Activated naive CD8-positive, alpha-beta T cell treated with anti-CD3 and anti-CD28 coated beads, Interleukin-2, amount 10 ng/mL, durations not matched to agents 7 days and 5 days (primary cell): ENCODE measurements around the gene KDM4F. TPM values are rescaled to one million over a fixed set of nuclear protein-coding genes. Genes with fewer than 3 reads are reported as not detected.
"Not testable (repeated sequence)": the region's sequence is repeated elsewhere in the genome, so short reads cannot be mapped to it uniquely, and the experiment has no call there.

Experiments used
- ATAC-seq: fragments of 150-1000 bp; cut with Tn5 transposase; one replicate; pipeline ENCODE4 v1.10.0; 2021; ENCODE audit warnings: low read depth, moderate library complexity
- POLR2A ChIA-PET: fragments of 350-600 bp; sonication (Branson Sonifier 250); formaldehyde crosslinking; loops from one replicate; lab custom pipeline; 2021; ENCODE audit warnings: antibody characterized with exemption; lab: Charles Lee
- DNase-seq: peaks from one replicate; pipeline ENCODE4 v3.0.0; 2021
- H3K27ac Mint-ChIP-seq: one replicate; pipeline ENCODE4 v1.8.0; 2022; ENCODE audit warnings: mild to moderate bottlenecking, mixed read lengths
- H3K27me3 Mint-ChIP-seq: one replicate; pipeline ENCODE4 v1.8.0; 2022; ENCODE audit warnings: mild to moderate bottlenecking, moderate library complexity, mixed read lengths
- H3K36me3 Mint-ChIP-seq: one replicate; pipeline ENCODE4 v1.8.0; 2021; ENCODE audit warnings: mild to moderate bottlenecking, mixed read lengths
- H3K4me1 Mint-ChIP-seq: one replicate; pipeline ENCODE4 v1.8.0; 2021; ENCODE audit warnings: mixed read lengths
- H3K4me3 Mint-ChIP-seq: one replicate; pipeline ENCODE4 v1.8.0; 2022; ENCODE audit warnings: mild to moderate bottlenecking, moderate library complexity, mixed read lengths
- H3K9me3 Mint-ChIP-seq: one replicate; pipeline ENCODE4 v1.8.0; 2021; ENCODE audit warnings: mixed read lengths
- total RNA-seq, 2 experiments: library from RNA; stranded (reverse); gene quantifications; one replicate each; pipeline ENCODE4 v1.2.3, GENCODE V29; 2021

KDM4F gene
- not detected for total RNA-seq

GRCh38 chr11:95049122-95049521, at the start of gene KDM4F:
KDM4F (plus strand) TSS chr11:95049422.
- H3K36me3 Mint-ChIP-seq, H3K4me3 Mint-ChIP-seq, H3K4me1 Mint-ChIP-seq, H3K27ac Mint-ChIP-seq, DNase-seq, H3K9me3 Mint-ChIP-seq, POLR2A ChIA-PET, ATAC-seq: not testable (repeated sequence)
- H3K27me3 Mint-ChIP-seq, result peaks cover 47% of the 10 kb centered on the region

DNA sequence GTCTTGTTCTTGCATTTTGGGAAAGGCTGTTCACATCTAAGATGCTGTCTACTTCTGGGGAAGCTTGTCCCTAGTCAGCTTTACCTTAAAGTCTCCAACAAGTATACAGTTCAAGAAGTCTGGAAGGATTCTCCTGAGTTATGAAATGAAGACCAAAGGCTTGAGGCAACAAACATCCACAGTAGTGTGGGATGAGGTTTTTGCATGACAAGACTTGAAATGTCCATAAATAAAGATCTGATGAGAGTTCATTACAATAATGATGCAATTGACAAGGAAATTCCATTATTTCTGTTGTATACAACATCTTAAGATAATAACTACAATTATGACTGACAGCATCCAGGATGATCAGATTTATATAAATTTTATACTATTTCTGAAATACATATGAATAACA, 45.5 kb upstream of the KDM4F start:
- H3K27ac Mint-ChIP-seq, result no peak overlapping the region
- no peaks in the 10 kb centered on the region for H3K4me1 Mint-ChIP-seq
- no peak for ATAC-seq
- no peak for DNase-seq
- POLR2A ChIA-PET, result no interaction called here
- H3K27me3 Mint-ChIP-seq, result peaks cover 29% of the 10 kb centered on the region
- H3K36me3 Mint-ChIP-seq, result no peaks in the 10 kb centered on the region
- H3K9me3 Mint-ChIP-seq, result no peaks in the 10 kb centered on the region
- no peak overlapping the region for H3K4me3 Mint-ChIP-seq

DNA sequence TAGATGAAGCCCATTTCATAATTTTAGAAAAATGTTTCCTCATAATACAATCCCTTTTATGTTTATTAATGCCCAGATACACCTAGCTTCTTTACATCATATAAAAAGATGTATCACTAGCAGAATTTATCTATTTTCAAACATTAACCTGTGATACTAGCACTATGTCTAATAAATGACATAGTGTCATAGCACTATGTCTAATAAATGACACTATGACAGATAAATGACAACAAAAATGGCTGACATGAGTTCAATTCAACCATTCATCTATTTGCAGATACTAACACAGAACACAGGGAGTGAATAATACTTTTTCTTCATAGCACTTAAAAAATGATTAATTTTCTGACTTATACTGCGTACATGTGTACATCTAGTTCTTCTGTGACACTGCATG, 43.6 kb upstream of the KDM4F start:
- no peak overlapping the region for H3K27ac Mint-ChIP-seq
- no peaks in the 10 kb centered on the region for H3K36me3 Mint-ChIP-seq
- H3K4me3 Mint-ChIP-seq, result no peak overlapping the region
- no peak for ATAC-seq
- H3K4me1 Mint-ChIP-seq, result no peaks in the 10 kb centered on the region
- peaks cover 42% of the 10 kb centered on the region for H3K27me3 Mint-ChIP-seq
- POLR2A ChIA-PET, result no interaction called here
- DNase-seq, result no peak
- no peaks in the 10 kb centered on the region for H3K9me3 Mint-ChIP-seq

- H3K9me3 Mint-ChIP-seq, result no peaks in the 10 kb centered on the region
- ATAC-seq, result no peak
- H3K27ac Mint-ChIP-seq, result no peak overlapping the region
- no peaks in the 10 kb centered on the region for H3K36me3 Mint-ChIP-seq
- H3K4me3 Mint-ChIP-seq, result no peak overlapping the region
- peaks cover 32% of the 10 kb centered on the region for H3K27me3 Mint-ChIP-seq
- POLR2A ChIA-PET, result no interaction called here
- H3K4me1 Mint-ChIP-seq, result no peaks in the 10 kb centered on the region
- no peak for DNase-seq
These were observed 37.8 kb upstream of the KDM4F start for GRCh38 chr11:95011376-95011775.

GRCh38 chr11:95014184-95014821, 34.9 kb upstream of the KDM4F start:
- Mint-ChIP-seq H3K4me1 (no peaks in the 10 kb centered on the region), H3K27ac (no peak overlapping the region), H3K36me3 (no peaks in the 10 kb centered on the region), H3K4me3 (no peak overlapping the region), H3K9me3 (no peaks in the 10 kb centered on the region), H3K27me3 (peaks cover 12% of the 10 kb centered on the region)
- DNase-seq (no peak), ATAC-seq (no peak)
- POLR2A ChIA-PET, result no interaction called here

GRCh38 chr11:95016139-95016538, 33.1 kb upstream of the KDM4F start:
- POLR2A ChIA-PET, result no interaction called here
- H3K4me1 Mint-ChIP-seq, result no peaks in the 10 kb centered on the region

GRCh38 chr11:95021468-95021867, 27.8 kb upstream of the KDM4F start:
- POLR2A ChIA-PET, ATAC-seq, H3K4me1 Mint-ChIP-seq, H3K27ac Mint-ChIP-seq, H3K36me3 Mint-ChIP-seq, H3K27me3 Mint-ChIP-seq, DNase-seq, H3K4me3 Mint-ChIP-seq, H3K9me3 Mint-ChIP-seq: not testable (repeated sequence)

More at GRCh38 chr11:95016139-95016538, 33.1 kb upstream of the KDM4F start:
- no peak for ATAC-seq
- Mint-ChIP-seq H3K4me3 (no peak overlapping the region), H3K27me3 (no peaks in the 10 kb centered on the region), H3K27ac (no peak overlapping the region), H3K36me3 (no peaks in the 10 kb centered on the region), H3K9me3 (no peaks in the 10 kb centered on the region)
- DNase-seq, result no peak

DNA sequence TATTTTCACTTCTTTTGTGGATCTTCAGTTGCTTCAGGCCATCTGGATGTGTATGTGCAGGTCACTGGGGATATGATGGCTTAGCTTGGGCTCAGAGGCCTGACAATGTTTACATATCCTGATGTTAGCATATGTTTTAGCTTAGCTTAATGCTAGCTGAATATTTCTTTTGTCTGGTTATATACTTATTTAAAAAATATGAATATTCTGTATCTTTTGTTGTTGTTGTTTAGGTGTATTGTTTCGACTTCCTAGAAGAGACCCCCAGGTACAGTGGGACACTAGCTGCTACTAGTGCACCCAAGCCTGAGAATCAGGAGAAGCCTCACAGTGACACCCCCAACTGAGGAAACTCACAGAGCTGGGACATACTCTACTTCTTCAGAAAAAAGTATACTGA, 24.3 kb upstream of the KDM4F start, which contains the start of gene KDM4E:
KDM4E (plus strand) TSS at position 301 of the 400 bp plus-strand sequence. CDS start 300 bp downstream, outside the sequence.
- no peak for DNase-seq
- Mint-ChIP-seq H3K9me3 (no peaks in the 10 kb centered on the region), H3K4me3 (no peak within 1 kb of the TSS), H3K27ac (no peak within 1 kb of the TSS), H3K36me3 (no peaks in the 10 kb centered on the region), H3K4me1 (no peaks in the 10 kb centered on the region), H3K27me3 (peaks cover 5% of the 10 kb centered on the region)
- ATAC-seq, result no peak
- POLR2A ChIA-PET, result no interaction called here

DNA sequence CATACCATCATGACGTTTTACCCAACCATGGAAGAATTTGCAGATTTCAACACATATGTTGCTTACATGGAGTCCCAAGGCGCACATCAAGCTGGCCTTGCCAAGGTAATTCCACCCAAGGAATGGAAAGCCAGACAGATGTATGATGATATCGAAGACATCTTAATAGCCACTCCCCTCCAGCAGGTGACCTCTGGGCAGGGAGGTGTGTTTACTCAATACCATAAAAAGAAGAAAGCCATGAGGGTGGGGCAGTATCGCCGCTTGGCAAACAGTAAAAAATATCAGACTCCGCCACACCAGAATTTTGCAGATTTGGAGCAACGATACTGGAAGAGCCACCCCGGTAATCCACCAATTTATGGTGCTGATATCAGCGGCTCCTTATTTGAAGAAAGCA, 23.6 kb upstream of the KDM4F start:
- POLR2A ChIA-PET, H3K36me3 Mint-ChIP-seq, H3K27me3 Mint-ChIP-seq, H3K9me3 Mint-ChIP-seq, DNase-seq, H3K4me1 Mint-ChIP-seq, H3K27ac Mint-ChIP-seq, H3K4me3 Mint-ChIP-seq, ATAC-seq: not testable (repeated sequence)

- Mint-ChIP-seq H3K27me3 (peaks cover 10% of the 10 kb centered on the region), H3K9me3 (no peaks in the 10 kb centered on the region), H3K27ac (no peak overlapping the region), H3K4me1 (no peaks in the 10 kb centered on the region), H3K36me3 (no peaks in the 10 kb centered on the region), H3K4me3 (no peak overlapping the region)
- no peak for DNase-seq
- POLR2A ChIA-PET, result interaction anchor here (0.7 kb wide), 1 partner anchor 122 kb away, joined by 3 read pairs; no protein-coding TSS in a partner anchor
- ATAC-seq, result no peak
These were observed 20.9 kb upstream of the KDM4F start for GRCh38 chr11:95028357-95028756.

DNA sequence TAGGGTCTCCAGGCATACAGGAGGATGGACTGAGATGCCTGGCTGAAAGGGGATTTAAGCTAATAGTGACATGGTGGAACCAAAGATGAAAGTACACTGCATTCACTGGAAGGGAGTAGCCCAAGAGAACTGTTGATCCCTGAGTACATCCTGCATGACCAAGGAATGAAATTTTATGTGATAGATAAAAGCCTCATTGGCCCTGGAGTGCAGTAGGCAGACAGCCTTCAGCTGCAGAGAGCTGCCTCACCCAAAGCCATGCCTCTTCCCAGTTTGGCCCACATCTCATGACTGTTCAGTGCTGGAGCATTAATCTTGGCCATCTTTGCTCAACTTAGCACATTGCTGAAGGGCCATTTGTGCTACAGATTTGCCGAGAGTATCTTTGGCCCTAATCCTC, 16.2 kb upstream of the KDM4F start:
- POLR2A ChIA-PET, result no interaction called here
- H3K27ac Mint-ChIP-seq, result no peak overlapping the region
- ATAC-seq (no peak), DNase-seq (no peak)
- H3K9me3 Mint-ChIP-seq, result no peaks in the 10 kb centered on the region
- H3K4me3 Mint-ChIP-seq, result no peak overlapping the region
- no peaks in the 10 kb centered on the region for H3K4me1 Mint-ChIP-seq
- H3K27me3 Mint-ChIP-seq, result peaks cover 36% of the 10 kb centered on the region
- no peaks in the 10 kb centered on the region for H3K36me3 Mint-ChIP-seq

GRCh38 chr11:95035316-95035715, 13.9 kb upstream of the KDM4F start:
- H3K36me3 Mint-ChIP-seq, result no peaks in the 10 kb centered on the region
- H3K27ac Mint-ChIP-seq, result no peak overlapping the region
- POLR2A ChIA-PET, result no interaction called here

DNA sequence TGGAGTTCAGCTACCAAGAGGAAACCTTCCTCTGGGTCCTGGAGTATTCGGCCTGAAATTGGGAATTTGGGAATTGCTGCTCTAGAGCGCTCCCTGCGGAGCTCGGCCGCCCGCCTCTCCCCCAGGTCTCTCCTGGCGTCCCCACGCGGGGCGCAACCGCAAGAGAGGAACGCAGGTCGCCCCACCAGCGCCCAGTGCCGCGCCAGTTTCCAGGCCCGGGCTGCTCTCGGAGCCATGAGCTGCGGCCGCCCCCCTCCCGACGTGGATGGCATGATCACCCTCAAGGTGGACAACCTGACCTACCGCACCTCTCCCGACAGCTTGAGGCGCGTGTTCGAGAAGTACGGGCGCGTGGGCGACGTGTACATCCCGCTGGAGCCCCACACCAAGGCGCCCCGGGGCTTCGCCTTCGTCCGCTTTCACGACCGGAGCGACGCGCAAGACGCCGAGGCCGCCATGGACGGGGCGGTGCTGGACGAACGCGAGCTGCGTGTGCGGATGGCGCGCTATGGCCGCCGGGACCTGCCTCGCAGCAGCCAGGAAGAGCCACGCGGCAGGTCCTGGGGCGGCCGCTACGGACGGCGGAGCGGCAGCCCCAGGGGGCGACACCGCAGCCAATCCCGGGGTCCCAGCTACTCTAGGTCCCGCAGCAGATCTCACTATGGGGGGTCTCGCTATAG, 11.7 kb upstream of the KDM4F start:
- H3K4me3 Mint-ChIP-seq, result peak overlapping the region; percentile 2

More at GRCh38 chr11:95035316-95035715, 13.9 kb upstream of the KDM4F start:
- Mint-ChIP-seq H3K4me1 (no peaks in the 10 kb centered on the region), H3K27me3 (peaks cover 38% of the 10 kb centered on the region), H3K9me3 (no peaks in the 10 kb centered on the region), H3K4me3 (no peak overlapping the region)
- DNase-seq, result no peak
- ATAC-seq, result no peak

DNA sequence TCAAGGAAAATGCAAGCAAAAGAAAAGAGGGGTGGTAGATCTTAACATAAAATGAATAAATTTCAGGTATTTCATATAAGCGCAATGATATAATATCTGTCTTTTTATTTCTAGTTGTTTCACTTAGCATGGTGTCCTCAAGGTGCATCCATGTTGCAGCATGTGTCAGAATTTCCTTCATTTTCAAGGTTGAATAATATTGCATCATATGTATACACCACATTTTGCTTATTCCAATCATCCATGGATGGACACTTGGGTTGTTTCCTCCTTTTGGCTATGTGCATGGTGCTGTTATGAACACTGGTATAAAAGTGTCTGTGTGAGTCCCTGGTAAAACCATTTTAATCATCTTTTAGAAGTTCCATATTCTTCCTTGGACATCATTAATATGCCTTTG, 7.0 kb upstream of the KDM4F start:
- Mint-ChIP-seq H3K36me3 (no peaks in the 10 kb centered on the region), H3K4me3 (no peak overlapping the region), H3K9me3 (no peaks in the 10 kb centered on the region), H3K4me1 (no peaks in the 10 kb centered on the region), H3K27ac (no peak overlapping the region), H3K27me3 (peaks cover 38% of the 10 kb centered on the region)
- ATAC-seq, result no peak
- DNase-seq, result no peak
- POLR2A ChIA-PET, result no interaction called here

More for the DNA sequence above, 11.7 kb upstream of the KDM4F start:
- H3K4me1 Mint-ChIP-seq, H3K9me3 Mint-ChIP-seq, POLR2A ChIA-PET, H3K36me3 Mint-ChIP-seq, H3K27ac Mint-ChIP-seq: not testable (repeated sequence)
- peak; percentile 52 for ATAC-seq
- H3K27me3 Mint-ChIP-seq, result peaks cover 38% of the 10 kb centered on the region
- peak; percentile 41 for DNase-seq
